Superior temporal gyrus (tissue), 1 donor: ENCODE data around the gene DIPK1A.
A peak's percentile ranks its signal among the peaks of the same experiment; 100 is the strongest.

Experiments
- DNase-seq: peaks from one replicate; pipeline ENCODE4 v3.0.0-alpha.2; 2016; ENCODE audit errors: extremely low spot score

Gene DIPK1A

DNA sequence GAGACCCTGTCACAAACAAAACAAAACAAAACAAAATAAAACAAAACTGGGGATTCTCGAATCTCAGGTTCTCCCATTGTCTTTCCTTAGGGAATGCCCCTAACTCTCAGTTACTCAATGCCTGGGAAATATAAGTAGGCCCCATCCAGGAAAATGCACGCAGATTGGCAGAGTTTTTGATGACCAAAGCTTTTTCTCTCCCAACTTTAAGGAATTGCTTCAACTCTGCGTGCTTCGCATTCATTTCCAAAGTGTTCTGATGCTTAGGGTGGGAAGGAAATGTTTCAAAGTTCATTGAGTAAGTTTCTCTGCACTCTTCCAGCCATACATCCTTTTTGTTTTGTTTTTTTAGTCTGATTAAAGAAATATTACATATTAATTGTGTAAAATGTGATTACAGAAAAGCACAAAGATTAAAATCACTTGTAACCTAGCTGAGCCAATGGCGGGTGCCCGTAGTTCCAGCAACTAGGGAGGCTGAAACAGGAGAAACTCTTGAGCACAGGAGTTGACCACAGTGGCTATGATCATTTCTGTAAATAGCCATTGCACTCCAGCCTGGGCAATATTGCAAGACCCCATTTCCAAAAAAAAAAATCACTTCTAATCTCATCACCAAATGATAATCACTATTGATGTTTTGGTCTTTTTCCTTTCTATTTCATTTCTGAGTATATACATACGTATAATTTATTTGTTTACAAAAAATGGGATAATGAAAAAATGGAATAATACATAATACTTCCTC is 157.9 kb downstream of the DIPK1A start:
- DNase-seq: no peak

DNA sequence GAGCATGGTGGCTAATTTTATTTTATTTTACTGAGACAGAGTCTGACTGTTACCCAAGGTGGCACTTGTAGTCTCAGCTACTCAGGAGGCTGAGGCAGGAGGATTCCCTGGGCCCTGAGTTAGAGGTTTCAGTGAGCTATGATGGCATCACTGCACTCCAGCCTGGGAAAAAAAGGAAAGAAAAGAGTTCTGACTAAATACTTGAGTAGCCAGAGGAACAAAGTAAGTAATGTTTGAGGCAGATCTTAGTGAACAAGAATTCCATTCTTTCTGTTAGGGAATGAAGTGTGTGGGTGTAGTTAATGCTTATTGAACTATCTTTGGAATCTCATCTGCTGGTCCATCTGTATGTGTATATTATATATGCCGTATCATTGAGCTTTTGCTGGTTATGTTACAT is 163.3 kb downstream of the DIPK1A start:
- DNase-seq: no peak

DNA sequence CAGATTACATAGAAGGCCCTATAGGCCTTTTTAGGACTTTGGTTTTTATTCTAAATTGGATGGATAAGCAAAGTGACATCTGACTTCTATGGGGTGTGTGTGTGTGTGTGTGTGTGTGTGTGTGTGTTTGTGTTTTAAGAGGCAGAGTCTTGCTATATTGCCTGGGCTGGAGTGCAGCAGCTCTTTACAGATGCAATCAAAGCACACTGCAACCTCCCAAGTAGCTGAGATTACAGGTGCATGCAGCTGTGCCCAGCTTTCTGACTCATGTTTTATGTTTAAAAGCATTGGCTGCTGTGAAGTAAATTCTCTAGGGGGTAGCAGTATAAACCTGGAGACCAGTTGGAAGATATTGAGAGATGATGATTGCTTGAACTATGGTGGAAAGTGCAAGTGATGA is 164.0 kb downstream of the DIPK1A start:
- DNase-seq: no peak

DNA sequence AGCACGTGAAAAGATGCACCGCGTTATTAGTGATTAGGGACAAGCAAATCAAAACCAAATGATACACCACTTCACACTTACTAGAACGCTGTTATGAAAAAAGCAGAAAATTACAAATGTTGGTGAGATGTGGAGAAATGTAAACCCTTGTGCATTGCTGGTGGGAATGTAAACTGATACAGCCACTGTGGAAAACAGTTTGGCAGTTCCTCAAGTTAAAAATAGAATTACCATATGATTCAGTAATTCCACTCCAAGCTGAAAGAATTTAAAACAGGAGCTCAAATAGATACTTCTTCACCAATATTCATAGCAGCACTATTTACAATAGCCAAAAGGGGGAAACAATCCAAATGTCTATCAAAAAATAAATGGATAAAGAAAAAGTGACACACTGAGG is 166.1 kb downstream of the DIPK1A start:
- DNase-seq: peak; percentile 4

DNA sequence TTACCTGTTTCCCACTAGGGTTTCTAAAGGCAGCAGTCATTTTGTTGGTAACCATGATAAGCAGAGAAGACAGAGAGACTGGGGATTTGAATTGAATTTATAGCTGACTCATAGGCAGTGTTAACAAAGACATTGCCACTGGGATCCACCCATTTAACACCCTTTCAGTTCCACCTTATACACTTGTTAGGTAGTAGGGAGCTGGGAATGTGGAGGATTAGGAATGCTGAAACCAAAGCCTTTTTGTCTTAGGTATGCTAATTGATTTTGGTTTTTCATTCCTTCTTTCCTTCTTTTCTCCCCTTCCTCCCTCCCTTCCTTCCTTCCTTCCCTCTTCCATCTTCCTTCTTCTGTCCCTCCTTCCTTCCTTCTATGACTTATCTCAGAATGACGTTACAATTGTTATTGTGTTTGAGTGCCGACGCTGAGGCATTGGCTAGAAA is 168.9 kb downstream of the DIPK1A start:
- no peak for DNase-seq
